PC-9 (cell line): ENCODE results near the gene LYRM9.

Experiments used
- EZH2 ChIP-seq: fragments of 200-600 bp; sonication (generic); IDR thresholded peaks from 2 replicates; pipeline ENCODE4 v1.8.0; 2017; ENCODE audit warnings: antibody characterized with exemption, low read depth
- TF ChIP-seq, protein P1 (sequence below): fragments of 200-600 bp; sonication (generic); conservative IDR thresholded peaks from 2 replicates; pipeline ENCODE4 v1.6.1; 2017; ENCODE audit warnings: mixed run types, antibody characterized with exemption, mild to moderate bottlenecking, moderate library complexity

DNA sequence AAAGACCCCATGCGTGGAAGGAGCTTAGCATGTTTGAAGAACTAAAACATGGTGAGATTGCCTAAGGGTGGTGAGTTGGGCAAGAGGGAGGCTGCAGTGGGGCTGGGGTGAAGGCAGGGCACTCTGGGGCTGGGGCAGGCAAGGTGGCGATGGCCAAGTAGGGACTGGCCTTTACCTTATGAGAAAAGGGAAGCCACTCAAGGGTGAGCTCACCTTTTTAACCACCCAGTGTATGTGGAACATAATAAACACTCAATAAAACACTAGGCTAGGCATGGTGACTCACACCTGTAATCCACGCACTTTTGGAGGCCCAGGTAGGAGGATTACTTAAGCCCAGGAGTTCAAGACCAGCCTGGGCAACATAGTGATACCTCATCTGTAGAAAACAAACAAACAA, 37.7 kb downstream of the LYRM9 start:
- TF ChIP-seq EZH2 = no peak
- TF ChIP-seq, protein P1, sequence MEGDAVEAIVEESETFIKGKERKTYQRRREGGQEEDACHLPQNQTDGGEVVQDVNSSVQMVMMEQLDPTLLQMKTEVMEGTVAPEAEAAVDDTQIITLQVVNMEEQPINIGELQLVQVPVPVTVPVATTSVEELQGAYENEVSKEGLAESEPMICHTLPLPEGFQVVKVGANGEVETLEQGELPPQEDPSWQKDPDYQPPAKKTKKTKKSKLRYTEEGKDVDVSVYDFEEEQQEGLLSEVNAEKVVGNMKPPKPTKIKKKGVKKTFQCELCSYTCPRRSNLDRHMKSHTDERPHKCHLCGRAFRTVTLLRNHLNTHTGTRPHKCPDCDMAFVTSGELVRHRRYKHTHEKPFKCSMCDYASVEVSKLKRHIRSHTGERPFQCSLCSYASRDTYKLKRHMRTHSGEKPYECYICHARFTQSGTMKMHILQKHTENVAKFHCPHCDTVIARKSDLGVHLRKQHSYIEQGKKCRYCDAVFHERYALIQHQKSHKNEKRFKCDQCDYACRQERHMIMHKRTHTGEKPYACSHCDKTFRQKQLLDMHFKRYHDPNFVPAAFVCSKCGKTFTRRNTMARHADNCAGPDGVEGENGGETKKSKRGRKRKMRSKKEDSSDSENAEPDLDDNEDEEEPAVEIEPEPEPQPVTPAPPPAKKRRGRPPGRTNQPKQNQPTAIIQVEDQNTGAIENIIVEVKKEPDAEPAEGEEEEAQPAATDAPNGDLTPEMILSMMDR = no peak
